Sigmoid colon (tissue), 4 donors: ENCODE data around the gene METAP1.

ENCODE experiments used
- CTCF ChIP-seq, 4 experiments: fragments of 450-650 bp in 3 of 4; fragments of 200-600 bp in 1 of 4; IDR thresholded peaks; one replicate each; pipeline ENCODE4 v1.5.1; 2016 to 2019; ENCODE audit warnings: antibody characterized with exemption in 4 of 4, mild to moderate bottlenecking in 3 of 4, moderate library complexity in 2 of 4
- EP300 ChIP-seq, 4 donors: sonication (generic); formaldehyde crosslinking; IDR thresholded peaks; one replicate each; pipeline ENCODE4 v1.6.1; 2017; ENCODE audit warnings: antibody characterized with exemption in 4 of 4
- POLR2AphosphoS5 ChIP-seq, 4 donors: sonication (generic); formaldehyde crosslinking; IDR thresholded peaks; one replicate each; pipeline ENCODE4 v1.6.1; 2017; ENCODE audit warnings: antibody characterized with exemption in 4 of 4

DNA sequence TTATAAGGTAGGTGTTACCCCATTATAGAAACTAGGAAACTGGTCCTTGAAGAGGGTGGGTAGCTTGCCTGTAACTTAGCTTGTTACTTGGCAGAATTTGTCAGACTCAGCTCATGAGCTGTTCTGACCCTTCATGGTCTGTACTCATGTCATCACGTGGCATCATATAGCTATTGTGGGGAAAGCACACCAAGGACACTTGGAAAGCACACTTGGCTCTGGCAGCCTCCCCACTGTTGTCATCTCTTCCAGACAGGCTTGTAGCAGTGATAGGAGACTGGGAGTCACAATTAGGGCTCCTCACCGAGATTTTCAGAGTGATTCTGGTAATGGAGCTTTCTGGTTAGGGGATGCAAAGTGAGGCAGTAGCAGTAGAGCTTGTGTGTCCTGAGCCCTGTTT, 62.7 kb downstream of the METAP1 start:
- TF ChIP-seq CTCF (IDR thresholded peaks at IDR 0.05) = no peak
- no peak for TF ChIP-seq POLR2AphosphoS5 (IDR thresholded peaks at IDR 0.05)
- no peak for TF ChIP-seq EP300 (IDR thresholded peaks at IDR 0.05)
